ENCODE data around the gene IGF2BP3.
A peak's percentile ranks its signal among the peaks of the same experiment; 100 is the strongest.

IGF2BP3 gene

GRCh38 chr7:23350466-23350865 is 119.8 kb downstream of the IGF2BP3 start:
- no peaks in the 10 kb centered on the region for H3K9me3 Mint-ChIP-seq
- H3K27ac Mint-ChIP-seq, result peak overlapping the region; percentile 38
- H3K4me3 Mint-ChIP-seq, result no peak overlapping the region
- peaks cover 4% of the 10 kb centered on the region for H3K36me3 Mint-ChIP-seq
- H3K27me3 Mint-ChIP-seq, result no peaks in the 10 kb centered on the region
- H3K4me1 Mint-ChIP-seq, result peaks cover 24% of the 10 kb centered on the region

- Mint-ChIP-seq H3K27ac (no peak overlapping the region), H3K27me3 (no peaks in the 10 kb centered on the region), H3K4me1 (peaks cover 31% of the 10 kb centered on the region), H3K36me3 (peaks cover 4% of the 10 kb centered on the region), H3K9me3 (no peaks in the 10 kb centered on the region), H3K4me3 (no peak overlapping the region)
Observed at GRCh38 chr7:23349484-23350157, 120.7 kb downstream of the IGF2BP3 start.

GRCh38 chr7:23347682-23348180 is 122.6 kb downstream of the IGF2BP3 start:
- Mint-ChIP-seq H3K36me3 (peaks cover 4% of the 10 kb centered on the region), H3K27me3 (no peaks in the 10 kb centered on the region), H3K4me3 (no peak overlapping the region), H3K27ac (peak overlapping the region; percentile 12), H3K4me1 (peaks cover 31% of the 10 kb centered on the region), H3K9me3 (no peaks in the 10 kb centered on the region)

- Mint-ChIP-seq H3K4me1 (peaks cover 31% of the 10 kb centered on the region), H3K9me3 (no peaks in the 10 kb centered on the region), H3K4me3 (peak overlapping the region; percentile 61), H3K36me3 (peaks cover 4% of the 10 kb centered on the region), H3K27ac (peak overlapping the region; percentile 12), H3K27me3 (no peaks in the 10 kb centered on the region)
Observed at GRCh38 chr7:23347033-23347681, 123.1 kb downstream of the IGF2BP3 start.

GRCh38 chr7:23346316-23346715 is 124.0 kb downstream of the IGF2BP3 start:
- Mint-ChIP-seq H3K27ac (peak overlapping the region; percentile 85), H3K27me3 (no peaks in the 10 kb centered on the region), H3K36me3 (peaks cover 4% of the 10 kb centered on the region), H3K4me1 (peaks cover 31% of the 10 kb centered on the region), H3K9me3 (no peaks in the 10 kb centered on the region), H3K4me3 (peak overlapping the region; percentile 86)

GRCh38 chr7:23345601-23346000 is 124.7 kb downstream of the IGF2BP3 start:
- Mint-ChIP-seq H3K27me3 (no peaks in the 10 kb centered on the region), H3K36me3 (peaks cover 4% of the 10 kb centered on the region), H3K27ac (peak overlapping the region; percentile 85), H3K4me3 (peak overlapping the region; percentile 86), H3K9me3 (no peaks in the 10 kb centered on the region), H3K4me1 (peaks cover 31% of the 10 kb centered on the region)

- Mint-ChIP-seq H3K9me3 (no peaks in the 10 kb centered on the region), H3K27me3 (no peaks in the 10 kb centered on the region), H3K4me3 (no peak overlapping the region)
Observed at GRCh38 chr7:23343806-23344475, 126.3 kb downstream of the IGF2BP3 start.

GRCh38 chr7:23343102-23343501 is 127.2 kb downstream of the IGF2BP3 start:
- H3K27ac Mint-ChIP-seq, result no peak overlapping the region
- peaks cover 31% of the 10 kb centered on the region for H3K4me1 Mint-ChIP-seq
- H3K36me3 Mint-ChIP-seq, result peaks cover 4% of the 10 kb centered on the region
- H3K27me3 Mint-ChIP-seq, result no peaks in the 10 kb centered on the region
- no peaks in the 10 kb centered on the region for H3K9me3 Mint-ChIP-seq
- H3K4me3 Mint-ChIP-seq, result no peak overlapping the region

More at GRCh38 chr7:23343806-23344475, 126.3 kb downstream of the IGF2BP3 start:
- no peak overlapping the region for H3K27ac Mint-ChIP-seq
- H3K4me1 Mint-ChIP-seq, result peaks cover 31% of the 10 kb centered on the region
- H3K36me3 Mint-ChIP-seq, result peaks cover 4% of the 10 kb centered on the region

GRCh38 chr7:23341846-23342598 is 128.3 kb downstream of the IGF2BP3 start:
- Mint-ChIP-seq H3K27me3 (no peaks in the 10 kb centered on the region), H3K36me3 (peaks cover 5% of the 10 kb centered on the region), H3K9me3 (no peaks in the 10 kb centered on the region), H3K4me3 (no peak overlapping the region), H3K4me1 (peaks cover 21% of the 10 kb centered on the region), H3K27ac (no peak overlapping the region)

GRCh38 chr7:23338863-23339262 is 131.4 kb downstream of the IGF2BP3 start:
- peaks cover 5% of the 10 kb centered on the region for H3K27me3 Mint-ChIP-seq
- no peak overlapping the region for H3K4me3 Mint-ChIP-seq
- no peaks in the 10 kb centered on the region for H3K4me1 Mint-ChIP-seq
- no peak overlapping the region for H3K27ac Mint-ChIP-seq
- H3K9me3 Mint-ChIP-seq, result no peaks in the 10 kb centered on the region
- peaks cover 1% of the 10 kb centered on the region for H3K36me3 Mint-ChIP-seq

GRCh38 chr7:23338439-23338838 is 131.9 kb downstream of the IGF2BP3 start:
- Mint-ChIP-seq H3K27me3 (peaks cover 5% of the 10 kb centered on the region), H3K4me3 (no peak overlapping the region), H3K9me3 (no peaks in the 10 kb centered on the region), H3K36me3 (peaks cover 1% of the 10 kb centered on the region), H3K4me1 (no peaks in the 10 kb centered on the region), H3K27ac (no peak overlapping the region)

GRCh38 chr7:23337374-23337773 is 132.9 kb downstream of the IGF2BP3 start:
- H3K4me3 Mint-ChIP-seq, result no peak overlapping the region
- peaks cover 1% of the 10 kb centered on the region for H3K36me3 Mint-ChIP-seq
- no peak overlapping the region for H3K27ac Mint-ChIP-seq
- no peaks in the 10 kb centered on the region for H3K4me1 Mint-ChIP-seq
- H3K27me3 Mint-ChIP-seq, result peaks cover 5% of the 10 kb centered on the region
- no peaks in the 10 kb centered on the region for H3K9me3 Mint-ChIP-seq

- peaks cover 5% of the 10 kb centered on the region for H3K27me3 Mint-ChIP-seq
- no peak overlapping the region for H3K4me3 Mint-ChIP-seq
- H3K4me1 Mint-ChIP-seq, result no peaks in the 10 kb centered on the region
- H3K9me3 Mint-ChIP-seq, result no peaks in the 10 kb centered on the region
- H3K27ac Mint-ChIP-seq, result no peak overlapping the region
- H3K36me3 Mint-ChIP-seq, result peaks cover 3% of the 10 kb centered on the region
Observed at GRCh38 chr7:23336799-23337283, 133.4 kb downstream of the IGF2BP3 start.

GRCh38 chr7:23336086-23336485 is 134.2 kb downstream of the IGF2BP3 start:
- Mint-ChIP-seq H3K27ac (no peak overlapping the region), H3K36me3 (peaks cover 3% of the 10 kb centered on the region), H3K4me1 (no peaks in the 10 kb centered on the region), H3K9me3 (no peaks in the 10 kb centered on the region), H3K4me3 (no peak overlapping the region), H3K27me3 (peaks cover 5% of the 10 kb centered on the region)

GRCh38 chr7:23335621-23336020 is 134.7 kb downstream of the IGF2BP3 start:
- no peak overlapping the region for H3K27ac Mint-ChIP-seq
- H3K4me1 Mint-ChIP-seq, result no peaks in the 10 kb centered on the region
- H3K9me3 Mint-ChIP-seq, result no peaks in the 10 kb centered on the region
- H3K4me3 Mint-ChIP-seq, result no peak overlapping the region
- peaks cover 3% of the 10 kb centered on the region for H3K36me3 Mint-ChIP-seq
- peaks cover 5% of the 10 kb centered on the region for H3K27me3 Mint-ChIP-seq
